Coronary artery (tissue), 2 donors: ENCODE data around the gene OMA1.

Experiments used
- DNase-seq: peaks from one replicate; pipeline ENCODE4 v3.0.0-alpha.2; 2017; ENCODE audit warnings: low spot score
- H3K27ac ChIP-seq, 2 donors: fragments of 200-600 bp; sonication (generic); one replicate each; pipeline ENCODE4 v1.5.1; 2016 to 2019
- H3K4me3 ChIP-seq: fragments of 200-600 bp; sonication (generic); 2 replicates; pipeline ENCODE4 v1.5.1; 2016; ENCODE audit warnings: mild to moderate bottlenecking, moderate library complexity
- CTCF ChIP-seq: fragments of 200-600 bp; sonication (generic); IDR thresholded peaks from one replicate; pipeline ENCODE4 v1.5.1; 2019; ENCODE audit warnings: antibody characterized with exemption

Gene OMA1

GRCh38 chr1:58438468-58438867 is 108.1 kb downstream of the OMA1 start:
- no peak for DNase-seq
- H3K4me3 ChIP-seq: no peak overlapping the region
- TF ChIP-seq CTCF: no peak
- no peak overlapping the region for H3K27ac ChIP-seq

DNA sequence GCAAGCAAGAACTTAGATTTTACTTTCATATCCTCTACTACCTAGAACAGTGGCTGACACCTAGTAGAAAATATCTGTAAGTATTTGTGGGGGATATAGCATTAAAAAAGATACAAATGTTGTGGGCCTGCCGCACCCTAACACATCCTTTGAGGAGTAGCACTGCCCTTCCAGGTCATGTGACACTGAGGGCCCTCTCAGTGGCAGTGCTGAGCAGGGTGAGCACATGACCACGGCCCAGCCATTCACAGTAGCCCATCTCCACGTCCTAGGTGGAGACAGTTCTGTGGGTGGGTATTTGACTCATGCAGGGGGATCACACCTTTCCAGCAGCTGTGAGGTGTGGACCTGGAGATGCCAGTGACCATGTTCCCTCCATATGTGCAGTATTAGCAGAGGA is 108.9 kb downstream of the OMA1 start:
- no peak for TF ChIP-seq CTCF
- Histone ChIP-seq H3K4me3 (no peak overlapping the region), H3K27ac (no peak overlapping the region)
- DNase-seq: no peak

GRCh38 chr1:58436615-58437297 is 109.8 kb downstream of the OMA1 start:
- no peak for DNase-seq
- no peak for TF ChIP-seq CTCF
- H3K27ac ChIP-seq: no peak overlapping the region
- H3K4me3 ChIP-seq: no peak overlapping the region

DNA sequence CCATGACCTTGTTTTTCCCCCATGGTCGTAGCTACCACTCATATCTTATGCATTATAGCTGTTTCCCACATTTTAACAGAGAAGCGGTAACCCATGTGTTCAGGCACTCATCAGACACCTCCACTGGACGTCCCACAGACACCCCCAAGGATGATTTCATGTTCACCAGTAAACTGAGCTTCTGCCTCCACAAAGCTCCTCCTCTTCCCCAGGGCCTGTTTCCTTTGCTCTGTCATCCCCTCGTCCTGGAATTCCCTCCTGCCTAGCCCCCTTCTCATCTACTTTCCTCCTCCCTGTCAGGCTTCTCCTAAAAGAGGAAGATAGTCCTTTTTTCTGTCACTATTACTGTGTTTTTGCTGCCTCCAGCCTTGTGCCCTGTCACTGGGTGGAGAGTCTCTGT is 111.2 kb downstream of the OMA1 start:
- no peak for DNase-seq
- no peak for TF ChIP-seq CTCF
- Histone ChIP-seq H3K27ac (no peak overlapping the region), H3K4me3 (no peak overlapping the region)

GRCh38 chr1:58434607-58435006 is 111.9 kb downstream of the OMA1 start:
- DNase-seq: no peak
- TF ChIP-seq CTCF: no peak
- H3K27ac ChIP-seq: no peak overlapping the region
- no peak overlapping the region for H3K4me3 ChIP-seq

DNA sequence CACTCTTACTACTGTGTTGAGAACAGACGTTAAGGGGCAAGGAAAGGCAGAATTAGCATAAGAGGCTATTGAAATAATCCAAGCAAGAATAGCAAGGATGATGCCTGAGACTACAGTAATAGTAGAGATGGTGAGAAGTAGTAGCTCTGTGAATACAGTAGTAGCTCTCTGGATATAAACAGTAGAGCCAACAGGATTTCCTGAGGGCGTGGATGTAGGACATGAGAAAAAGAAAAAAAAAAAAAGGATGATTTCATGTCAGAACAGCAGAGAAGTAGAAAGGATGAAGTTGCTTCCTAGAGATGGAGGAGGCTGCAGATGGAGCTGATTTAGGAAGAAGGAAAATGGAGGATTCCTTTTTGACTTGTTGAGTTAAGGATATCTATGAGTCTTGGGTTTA is 112.3 kb downstream of the OMA1 start:
- TF ChIP-seq CTCF: no peak
- Histone ChIP-seq H3K27ac (no peak overlapping the region), H3K4me3 (no peak overlapping the region)
- no peak for DNase-seq

GRCh38 chr1:58432851-58433668 is 113.5 kb downstream of the OMA1 start:
- no peak overlapping the region for H3K27ac ChIP-seq
- no peak for TF ChIP-seq CTCF
- DNase-seq: no peak
- H3K4me3 ChIP-seq: no peak overlapping the region
